Common myeloid progenitor, CD34-positive (primary cell): Measurements from ENCODE around the gene YIF1A.

Experiments used
- CTCF ChIA-PET: fragments of 350-600 bp; sonication (Branson Sonifier 250); formaldehyde crosslinking; loops from one replicate; lab custom pipeline; 2021; ENCODE audit warnings: antibody characterized with exemption; lab: Charles Lee
- POLR2A ChIA-PET: fragments of 350-600 bp; sonication (Branson Sonifier 250); formaldehyde crosslinking; loops from one replicate; lab custom pipeline; 2021; ENCODE audit warnings: antibody characterized with exemption; lab: Charles Lee
- DNase-seq, 3 donors: peaks; one replicate each; pipeline versions ENCODE4 v3.0.0 to v3.0.0-alpha.2; 2013
- H3K27ac ChIP-seq, 2 experiments: 1 replicate in 1 of 2; 2 replicates in 1 of 2; pipeline ENCODE4 v1.7.0; 2013; ENCODE audit warnings: inconsistent platforms in 2 of 2, low read length in 2 of 2, mild to moderate bottlenecking in 2 of 2, low read depth in 1 of 2, moderate library complexity in 1 of 2; ENCODE audit not compliant: severe bottlenecking in 2 of 2, insufficient read depth in 1 of 2, poor library complexity in 1 of 2
- H3K27me3 ChIP-seq, 5 experiments: replicated peaks in 2 of 5; 1 replicate in 3 of 5; 2 replicates in 2 of 5; pipeline versions ENCODE4 v1.6.1 to v1.7.0; 2013; ENCODE audit warnings: low read length in 4 of 5, mild to moderate bottlenecking in 2 of 5, moderate library complexity in 2 of 5, inconsistent platforms in 1 of 5; ENCODE audit not compliant: insufficient read depth in 5 of 5, control insufficient read depth in 4 of 5
- H3K36me3 ChIP-seq, 4 experiments: 1 replicate in 2 of 4; 2 replicates in 2 of 4; pipeline versions ENCODE4 v1.6.1 to v1.7.0; 2013; ENCODE audit warnings: low read length in 3 of 4, control low read depth in 1 of 4, mild to moderate bottlenecking in 1 of 4; ENCODE audit not compliant: control insufficient read depth in 4 of 4, insufficient read depth in 4 of 4
- H3K4me1 ChIP-seq, 4 experiments: 1 replicate in 3 of 4; 2 replicates in 1 of 4; pipeline versions ENCODE4 v1.6.1 to v1.7.1; 2013; ENCODE audit warnings: low read length in 3 of 4, mild to moderate bottlenecking in 3 of 4, control low read depth in 1 of 4, inconsistent platforms in 1 of 4, moderate library complexity in 1 of 4; ENCODE audit not compliant: control insufficient read depth in 4 of 4, insufficient read depth in 4 of 4; ENCODE audit errors: control extremely low read depth in 1 of 4
- H3K4me3 ChIP-seq, 7 experiments: 1 replicate in 4 of 7; 2 replicates in 3 of 7; pipeline versions ENCODE4 v1.5.1 to v1.7.0; 2013; ENCODE audit warnings: mild to moderate bottlenecking in 7 of 7, low read length in 6 of 7, moderate library complexity in 6 of 7, inconsistent platforms in 2 of 7, low read depth in 2 of 7, control low read depth in 1 of 7; ENCODE audit not compliant: insufficient read depth in 4 of 7, control insufficient read depth in 1 of 7; ENCODE audit errors: extremely low read depth in 1 of 7
- H3K9me3 ChIP-seq, 5 experiments: 1 replicate in 4 of 5; 2 replicates in 1 of 5; pipeline versions ENCODE4 v1.6.1 to v1.7.1; 2013; ENCODE audit warnings: low read length in 4 of 5, mild to moderate bottlenecking in 2 of 5, inconsistent platforms in 1 of 5, low read depth in 1 of 5, moderate library complexity in 1 of 5; ENCODE audit not compliant: control insufficient read depth in 4 of 5, insufficient read depth in 2 of 5; ENCODE audit errors: control extremely low read depth in 1 of 5
- WGBS: methylation state at CpG from one replicate; pipeline ENCODE4 v1.1.5; 2013; ENCODE audit not compliant: insufficient coverage; 5-methylcytosine and 5-hydroxymethylcytosine counted together

YIF1A gene

DNA sequence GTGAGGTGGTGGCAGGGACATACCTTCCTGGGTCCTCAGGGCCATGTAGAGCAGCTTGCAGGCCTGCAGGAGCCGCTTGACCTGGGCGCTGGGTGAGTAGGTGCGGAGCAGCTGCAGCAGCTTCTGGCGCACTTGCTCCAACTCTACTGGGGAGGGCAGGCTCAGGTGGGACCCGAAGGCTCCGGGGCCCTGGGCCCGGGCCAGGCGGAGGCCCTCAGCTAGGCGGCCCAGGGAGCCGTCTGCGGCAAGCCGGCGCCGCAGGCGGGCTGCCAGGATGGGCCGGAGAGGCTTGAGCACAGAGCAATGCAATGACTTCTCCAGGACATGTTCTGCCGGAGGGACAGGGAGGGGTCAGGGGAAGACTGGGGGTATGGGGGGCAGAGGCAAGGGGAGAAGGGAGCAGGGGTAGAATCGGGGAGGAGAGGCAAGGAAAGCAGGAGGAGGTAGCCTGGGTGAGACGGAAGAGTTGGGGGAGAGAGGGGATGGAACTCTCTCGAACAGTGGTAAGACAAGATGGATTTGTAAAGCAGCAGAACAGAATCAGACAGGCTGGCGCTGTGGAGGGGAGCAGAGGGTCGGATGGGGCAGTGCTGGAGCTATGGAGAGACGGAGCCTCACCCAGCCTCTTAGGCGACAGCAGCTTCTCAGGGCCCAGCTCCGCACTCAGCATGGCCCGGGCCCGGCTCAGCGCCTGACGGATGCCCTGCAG, 45.1 kb upstream of the YIF1A start:
- POLR2A ChIA-PET, result no interaction called here
- WGBS, result 93% methylated on average over 27 of the region's 29 CpGs
- H3K27me3 ChIP-seq, result peaks cover 0 to 2% (median 0%) of the 10 kb centered on the region in 5 experiments
- H3K36me3 ChIP-seq, result peaks cover 2 to 19% (median 14%) of the 10 kb centered on the region in 4 experiments
- H3K9me3 ChIP-seq, result no peaks in the 10 kb centered on the region
- no peak overlapping the region for H3K4me3 ChIP-seq
- CTCF ChIA-PET, result interaction anchor here (1.0 to 7.3 kb wide), 8 partner anchors 10 to 46 kb away, joined by 3 to 86 read pairs (median 7); partner anchors contain the start of genes B4GAT1, BRMS1 and CD248
- DNase-seq, result no peak
- no peak overlapping the region for H3K27ac ChIP-seq
- peaks cover 0 to 22% (median 20%) of the 10 kb centered on the region in 4 experiments for H3K4me1 ChIP-seq

GRCh38 chr11:66333220-66333877, 44.4 kb upstream of the YIF1A start:
- Histone ChIP-seq H3K4me3 (no peak overlapping the region), H3K36me3 (peaks cover 2 to 12% (median 9%) of the 10 kb centered on the region in 4 experiments), H3K27me3 (peaks cover 0 to 2% (median 0%) of the 10 kb centered on the region in 5 experiments), H3K4me1 (peaks cover 0 to 26% (median 25%) of the 10 kb centered on the region in 4 experiments), H3K9me3 (no peaks in the 10 kb centered on the region), H3K27ac (no peak overlapping the region)
- 86% methylated on average over 14 of the region's 19 CpGs for WGBS
- DNase-seq, result no peak
- ChIA-PET POLR2A (no interaction called here), CTCF (interaction anchor here (1.5 to 7.3 kb wide), 5 partner anchors 11 to 46 kb away, joined by 3 to 86 read pairs (median 14); partner anchors contain the start of genes B4GAT1, BRMS1 and CD248)

DNA sequence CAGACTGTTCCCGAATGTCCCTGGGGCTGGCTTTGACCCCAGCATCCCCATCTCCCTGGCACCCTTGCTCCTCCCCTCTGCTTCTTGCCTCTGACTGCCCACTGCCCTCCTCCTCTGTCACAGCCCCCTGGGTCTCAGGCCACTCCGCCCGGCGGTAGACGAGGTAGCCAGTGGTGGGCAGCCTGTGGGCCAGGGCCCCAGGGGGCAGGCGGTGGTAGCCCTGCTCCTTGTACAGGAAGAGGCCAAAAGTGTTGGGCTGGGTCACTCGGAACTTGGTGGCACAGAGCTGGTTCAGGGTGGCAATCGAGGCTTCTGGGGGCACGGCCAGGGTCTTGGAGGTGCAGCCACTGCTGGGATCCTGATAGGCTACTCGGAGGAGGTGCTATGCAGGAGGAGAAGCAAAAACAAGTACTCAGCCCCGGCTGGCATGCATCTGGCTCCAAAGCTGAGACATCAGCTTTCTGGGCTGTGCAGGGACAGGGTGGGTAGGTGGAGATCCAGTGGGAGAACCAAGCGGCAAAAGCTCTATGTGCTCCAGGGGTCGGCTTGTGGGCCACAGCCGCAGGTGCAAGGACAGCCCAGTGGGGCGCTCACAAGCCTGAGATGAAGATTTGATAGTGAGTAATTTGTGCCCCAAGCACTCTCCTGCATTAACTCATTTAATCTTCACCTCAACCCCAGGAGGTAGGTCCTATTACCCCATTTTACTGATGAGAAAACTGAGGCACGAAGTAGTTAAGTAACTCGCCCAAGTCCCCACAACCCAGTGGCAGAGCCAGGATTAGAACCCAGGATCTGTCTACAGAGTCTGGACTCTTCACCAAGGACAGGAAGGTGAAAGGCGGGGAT, 43.7 kb upstream of the YIF1A start:
- Histone ChIP-seq H3K9me3 (no peaks in the 10 kb centered on the region), H3K27ac (no peak overlapping the region), H3K36me3 (peaks cover 0 to 6% (median 2%) of the 10 kb centered on the region in 4 experiments), H3K27me3 (peaks cover 0 to 2% (median 0%) of the 10 kb centered on the region in 5 experiments), H3K4me1 (peaks cover 0 to 31% (median 30%) of the 10 kb centered on the region in 4 experiments), H3K4me3 (no peak overlapping the region)
- CTCF ChIA-PET, result interaction anchor here (0.6 to 7.3 kb wide), 4 partner anchors 12 to 76 kb away, joined by 3 to 86 read pairs (median 24); partner anchors contain the start of genes B4GAT1, BRMS1 and CD248
- DNase-seq, result no peak
- POLR2A ChIA-PET, result interaction anchor here (1.1 to 1.3 kb wide), 2 partner anchors 20 to 21 kb away, joined by 3 read pairs; no protein-coding TSS in a partner anchor
- WGBS, result 100% methylated on average over 11 of the region's 18 CpGs

DNA sequence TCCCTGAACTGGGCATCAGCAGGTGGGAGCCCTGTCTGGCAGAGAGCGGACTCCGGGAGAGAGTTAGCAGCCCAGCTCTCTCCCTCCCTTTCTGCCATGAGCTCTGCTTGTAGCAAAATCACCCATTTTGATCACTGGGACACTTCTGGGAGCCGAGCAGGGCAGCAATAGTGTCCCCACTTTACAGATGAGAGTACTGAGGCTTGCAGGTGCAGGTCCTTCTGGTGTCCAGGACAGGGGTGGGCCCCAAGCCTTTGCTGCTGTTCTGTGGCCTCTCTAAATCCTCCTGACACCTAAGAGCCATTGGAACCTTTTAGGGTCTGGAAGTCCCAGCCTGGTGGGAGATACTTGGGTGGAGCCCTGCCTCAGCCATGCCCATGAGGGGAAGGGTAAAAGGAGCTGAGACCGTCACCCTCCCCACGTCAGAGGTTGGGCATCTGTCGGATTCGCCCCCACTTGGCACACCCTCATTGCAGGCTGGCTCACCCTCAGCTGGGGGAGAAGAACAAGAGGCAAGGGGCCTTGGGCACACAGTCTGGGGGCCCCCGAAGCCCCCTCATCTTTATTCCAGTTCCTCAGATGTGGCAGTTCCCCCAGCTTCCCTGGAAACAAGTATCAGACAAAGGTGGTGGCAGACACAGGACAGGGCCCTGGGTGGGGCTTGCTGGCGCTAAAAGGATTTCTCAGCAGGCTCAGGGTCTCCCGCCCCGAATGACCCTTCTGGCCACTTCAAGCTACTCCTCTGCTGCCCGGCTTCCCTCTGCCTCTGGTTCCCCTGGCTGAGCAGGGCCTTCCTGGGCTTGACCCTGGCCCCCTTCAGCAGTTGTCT, 42.8 kb upstream of the YIF1A start:
- ChIA-PET POLR2A (interaction anchor here (1.1 to 1.3 kb wide), 2 partner anchors 19 to 20 kb away, joined by 3 read pairs; no protein-coding TSS in a partner anchor), CTCF (interaction anchor here (0.9 to 7.3 kb wide), 4 partner anchors 12 to 33 kb away, joined by 3 to 86 read pairs (median 24); partner anchors contain the start of genes B4GAT1, BRMS1 and CD248)
- 95% methylated on average over 10 of the region's 12 CpGs for WGBS
- Histone ChIP-seq H3K27ac (no peak overlapping the region), H3K4me3 (no peak overlapping the region), H3K27me3 (peaks cover 0 to 2% (median 0%) of the 10 kb centered on the region in 5 experiments), H3K36me3 (no peaks in the 10 kb centered on the region), H3K4me1 (peaks cover 0 to 32% (median 25%) of the 10 kb centered on the region in 4 experiments), H3K9me3 (no peaks in the 10 kb centered on the region)
- DNase-seq, result no peak

GRCh38 chr11:66330931-66331330, 42.0 kb upstream of the YIF1A start:
- Histone ChIP-seq H3K27me3 (peaks cover 0 to 2% (median 0%) of the 10 kb centered on the region in 5 experiments), H3K9me3 (no peaks in the 10 kb centered on the region), H3K4me3 (no peak overlapping the region), H3K36me3 (no peaks in the 10 kb centered on the region), H3K4me1 (peaks cover 0 to 32% (median 25%) of the 10 kb centered on the region in 4 experiments), H3K27ac (no peak overlapping the region)
- WGBS, result 93% methylated on average over 8 of the region's 10 CpGs
- DNase-seq, result no peak
- ChIA-PET POLR2A (interaction anchor here (1.3 kb wide), 1 partner anchor 19 kb away, joined by 3 read pairs; no protein-coding TSS in a partner anchor), CTCF (interaction anchor here (0.9 to 7.3 kb wide), 4 partner anchors 13 to 32 kb away, joined by 3 to 86 read pairs (median 24); partner anchors contain the start of genes B4GAT1, BRMS1 and CD248)
